CD4-positive, alpha-beta T cell (primary cell): Measurements from ENCODE around the gene NR4A3. TPM values are rescaled to one million over a fixed set of nuclear protein-coding genes. Genes with fewer than 3 reads are reported as not detected.

ENCODE experiments used
- ATAC-seq: fragments of 200-7000 bp; cut with Tn5 transposase; one replicate; pipeline ENCODE4 v1.10.0; 2022; ENCODE audit warnings: mild to moderate bottlenecking; ENCODE audit not compliant: poor library complexity
- CTCF ChIA-PET: fragments of 350-600 bp; sonication (Branson Sonifier 250); formaldehyde crosslinking; loops from one replicate; lab custom pipeline; 2021; ENCODE audit warnings: antibody characterized with exemption, inconsistent platforms; lab: Charles Lee
- POLR2A ChIA-PET: fragments of 350-600 bp; sonication (Branson Sonifier 250); formaldehyde crosslinking; loops from one replicate; lab custom pipeline; 2021; ENCODE audit warnings: antibody characterized with exemption, inconsistent platforms; lab: Charles Lee
- DNase-seq, 14 experiments: peaks; one replicate each; pipeline ENCODE4 v3.0.0-alpha.2; 2013 to 2020; ENCODE audit warnings: mixed read lengths in 2 of 14
- H3K27ac ChIP-seq, 2 donors: one replicate each; pipeline versions ENCODE4 v1.5.1 to v1.7.0; 2013; ENCODE audit warnings: low read length in 2 of 2, low read depth in 1 of 2, mild to moderate bottlenecking in 1 of 2
- H3K27me3 ChIP-seq, 2 experiments: 1 replicate in 1 of 2; 2 replicates in 1 of 2; pipeline versions ENCODE4 v1.6.1 to v1.7.0; 2013; ENCODE audit warnings: low read length in 2 of 2, control low read depth in 1 of 2, mild to moderate bottlenecking in 1 of 2, moderate library complexity in 1 of 2; ENCODE audit not compliant: insufficient read depth in 2 of 2, control insufficient read depth in 1 of 2
- H3K36me3 ChIP-seq: one replicate; pipeline ENCODE4 v1.6.1; 2013; ENCODE audit warnings: low read length, control low read depth; ENCODE audit not compliant: insufficient read depth
- H3K4me1 ChIP-seq: one replicate; pipeline ENCODE4 v1.6.1; 2013; ENCODE audit warnings: low read length, control low read depth; ENCODE audit not compliant: insufficient read depth
- H3K4me3 ChIP-seq: one replicate; pipeline ENCODE4 v1.5.1; 2013; ENCODE audit warnings: mild to moderate bottlenecking, low read length, moderate library complexity
- H3K9me3 ChIP-seq, 2 experiments: 1 replicate in 1 of 2; 2 replicates in 1 of 2; pipeline versions ENCODE4 v1.6.1 to v1.7.0; 2013; ENCODE audit warnings: low read length in 2 of 2, mild to moderate bottlenecking in 2 of 2, control low read depth in 1 of 2, moderate library complexity in 1 of 2; ENCODE audit not compliant: control insufficient read depth in 1 of 2, insufficient read depth in 1 of 2
- H3K27ac Mint-ChIP-seq: one replicate; pipeline ENCODE4 v1.8.0; 2020; ENCODE audit warnings: mixed read lengths
- H3K27me3 Mint-ChIP-seq: one replicate; pipeline ENCODE4 v1.8.0; 2021; ENCODE audit warnings: mixed read lengths
- H3K36me3 Mint-ChIP-seq: one replicate; pipeline ENCODE4 v1.8.0; 2021; ENCODE audit warnings: low read depth, mixed read lengths
- H3K4me1 Mint-ChIP-seq: one replicate; pipeline ENCODE4 v1.8.0; 2021; ENCODE audit warnings: low read depth, mixed read lengths
- H3K4me3 Mint-ChIP-seq: one replicate; pipeline ENCODE4 v1.8.0; 2020; ENCODE audit warnings: mild to moderate bottlenecking, mixed read lengths
- H3K9me3 Mint-ChIP-seq: one replicate; pipeline ENCODE4 v1.8.0; 2020; ENCODE audit warnings: mixed read lengths
- intact Hi-C, 2 experiments: fragments of 100-400 bp; cut with DNase I in 1 of 2; cut with micrococcal nuclease in 1 of 2; formaldehyde crosslinking; loops; one replicate each; pipeline versions ENCODE4 v1.15.1 to v1.9.0; 2023 to 2025; cut with DNase I, micrococcal nuclease
- total RNA-seq, 174 experiments: library from RNA in 2 of 174; stranded (reverse) in 2 of 174; gene quantifications; one replicate each; pipeline ENCODE4 v1.2.3 and lab custom pipeline; 2021 to 2026
- TF ChIP-seq, protein P1 (sequence below): fragments of 200-600 bp; IDR thresholded peaks from one replicate; pipeline ENCODE4 v1.8.0; 2022; ENCODE audit warnings: antibody characterized with exemption, mild to moderate bottlenecking

The NR4A3 gene
- total RNA-seq, 2 experiments from 2014 or later, result 42.4 to 44.6 TPM

DNA sequence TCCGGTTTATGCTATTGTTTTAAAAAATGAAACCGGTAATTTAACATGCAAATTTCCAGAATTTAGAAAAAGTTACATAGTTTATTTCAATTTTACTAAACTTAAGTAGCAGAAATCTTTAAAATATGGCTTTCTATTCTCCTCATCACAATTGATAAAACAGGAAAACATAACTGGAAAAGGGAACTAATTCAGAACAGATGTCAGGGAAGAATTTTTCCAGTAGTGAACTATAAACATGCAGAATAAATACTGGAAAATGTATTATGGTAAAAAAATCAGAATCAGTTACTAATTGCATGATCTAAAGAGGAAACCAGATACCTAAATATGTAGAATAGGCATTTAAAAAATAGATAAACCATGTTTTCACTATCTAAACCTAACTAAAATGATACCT is 7.3 kb upstream of the NR4A3 start:
- intact Hi-C loops, result no loop called here
- Histone ChIP-seq H3K27ac (no peak overlapping the region), H3K9me3 (no peaks in the 10 kb centered on the region), H3K27me3 (no peaks in the 10 kb centered on the region), H3K4me3 (no peak overlapping the region), H3K36me3 (no peaks in the 10 kb centered on the region), H3K4me1 (peaks cover 10% of the 10 kb centered on the region)
- Mint-ChIP-seq H3K36me3 (peaks cover 4% of the 10 kb centered on the region), H3K4me1 (peaks cover 11% of the 10 kb centered on the region), H3K27ac (no peak overlapping the region), H3K27me3 (peaks cover 8% of the 10 kb centered on the region), H3K9me3 (no peaks in the 10 kb centered on the region), H3K4me3 (no peak overlapping the region)
- POLR2A ChIA-PET, result no interaction called here
- DNase-seq (no peak), ATAC-seq (no peak)
- CTCF ChIA-PET, result no interaction called here
- TF ChIP-seq, protein P1, sequence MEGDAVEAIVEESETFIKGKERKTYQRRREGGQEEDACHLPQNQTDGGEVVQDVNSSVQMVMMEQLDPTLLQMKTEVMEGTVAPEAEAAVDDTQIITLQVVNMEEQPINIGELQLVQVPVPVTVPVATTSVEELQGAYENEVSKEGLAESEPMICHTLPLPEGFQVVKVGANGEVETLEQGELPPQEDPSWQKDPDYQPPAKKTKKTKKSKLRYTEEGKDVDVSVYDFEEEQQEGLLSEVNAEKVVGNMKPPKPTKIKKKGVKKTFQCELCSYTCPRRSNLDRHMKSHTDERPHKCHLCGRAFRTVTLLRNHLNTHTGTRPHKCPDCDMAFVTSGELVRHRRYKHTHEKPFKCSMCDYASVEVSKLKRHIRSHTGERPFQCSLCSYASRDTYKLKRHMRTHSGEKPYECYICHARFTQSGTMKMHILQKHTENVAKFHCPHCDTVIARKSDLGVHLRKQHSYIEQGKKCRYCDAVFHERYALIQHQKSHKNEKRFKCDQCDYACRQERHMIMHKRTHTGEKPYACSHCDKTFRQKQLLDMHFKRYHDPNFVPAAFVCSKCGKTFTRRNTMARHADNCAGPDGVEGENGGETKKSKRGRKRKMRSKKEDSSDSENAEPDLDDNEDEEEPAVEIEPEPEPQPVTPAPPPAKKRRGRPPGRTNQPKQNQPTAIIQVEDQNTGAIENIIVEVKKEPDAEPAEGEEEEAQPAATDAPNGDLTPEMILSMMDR, result no peak

DNA sequence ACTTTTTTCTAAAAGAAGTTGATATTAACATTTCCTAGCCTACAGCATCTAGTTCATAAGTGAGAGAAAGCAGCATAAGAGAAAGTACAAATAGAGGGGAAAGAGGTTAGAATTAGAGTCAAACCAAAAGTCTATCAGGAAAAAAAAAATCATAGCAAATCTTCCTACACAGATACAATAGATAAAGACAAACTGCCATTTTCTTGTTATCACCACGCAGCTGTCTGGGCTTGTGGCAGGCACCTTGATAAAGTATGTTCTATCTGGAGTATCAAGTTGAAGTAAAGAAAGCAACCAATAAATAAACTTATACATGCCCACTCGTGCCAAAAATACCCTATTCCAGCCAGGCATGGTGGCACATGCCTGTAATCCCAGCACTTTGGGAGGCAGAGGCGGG is 5.3 kb upstream of the NR4A3 start:
- ATAC-seq, result no peak
- intact Hi-C loops, result loop anchor here in 1 of 2 experiments (5.0 kb wide), 2 partner anchors 594 to 611 kb away; partner anchors contain the start of genes ALG2, MSANTD3 and SEC61B
- TF ChIP-seq, protein P1, result no peak
- Mint-ChIP-seq H3K27ac (no peak overlapping the region), H3K36me3 (peaks cover 24% of the 10 kb centered on the region), H3K4me1 (peaks cover 24% of the 10 kb centered on the region), H3K9me3 (no peaks in the 10 kb centered on the region), H3K4me3 (no peak overlapping the region), H3K27me3 (peaks cover 14% of the 10 kb centered on the region)
- no peaks in the 10 kb centered on the region for H3K9me3 ChIP-seq
- H3K4me3 ChIP-seq, result no peak overlapping the region
- ChIA-PET CTCF (no interaction called here), POLR2A (no interaction called here)
- H3K27me3 ChIP-seq, result no peaks in the 10 kb centered on the region
- no peak for DNase-seq
- no peaks in the 10 kb centered on the region for H3K36me3 ChIP-seq
- H3K27ac ChIP-seq, result no peak overlapping the region
- H3K4me1 ChIP-seq, result peaks cover 23% of the 10 kb centered on the region

DNA sequence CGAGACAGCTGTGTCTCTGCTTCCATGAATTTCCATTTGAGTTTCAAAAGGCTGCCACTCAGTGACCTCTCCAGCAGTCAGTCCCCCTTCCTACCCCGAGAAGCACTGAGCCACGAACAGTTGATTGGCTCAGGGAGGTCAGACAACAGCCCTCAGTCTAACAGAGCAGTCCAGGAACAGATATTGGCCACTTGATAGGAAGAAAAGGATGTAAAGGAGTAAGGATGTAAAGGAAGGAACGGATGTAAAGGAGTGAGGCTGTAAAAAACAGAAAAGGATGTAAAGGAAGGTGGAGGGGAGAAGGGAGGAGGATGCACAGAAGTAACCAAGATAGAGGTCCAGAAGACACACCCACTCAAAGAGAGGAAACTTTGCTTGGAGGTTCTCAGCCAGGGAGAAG is 3.2 kb upstream of the NR4A3 start:
- no peaks in the 10 kb centered on the region for H3K36me3 ChIP-seq
- DNase-seq, result peak in 1 of 14 experiments; percentile 26
- intact Hi-C loops, result loop anchor here in 1 of 2 experiments (2.0 to 5.0 kb wide), 3 partner anchors 88 to 609 kb away; partner anchors contain the start of genes ALG2, MSANTD3, SEC61B and STX17
- TF ChIP-seq, protein P1, result no peak
- Mint-ChIP-seq H3K4me1 (peaks cover 43% of the 10 kb centered on the region), H3K27ac (peak overlapping the region; percentile 96), H3K4me3 (peak overlapping the region; percentile 100), H3K9me3 (no peaks in the 10 kb centered on the region), H3K27me3 (peaks cover 30% of the 10 kb centered on the region), H3K36me3 (peaks cover 40% of the 10 kb centered on the region)
- H3K27me3 ChIP-seq, result peaks cover 15 to 17% of the 10 kb centered on the region in 2 experiments
- CTCF ChIA-PET, result interaction anchor here (1.0 kb wide), 1 partner anchor 192 kb away, joined by 3 read pairs; no protein-coding TSS in a partner anchor
- H3K4me1 ChIP-seq, result peaks cover 42% of the 10 kb centered on the region
- no peak for ATAC-seq
- peak overlapping the region in 1 of 2 donors; percentile 95 for H3K27ac ChIP-seq
- H3K4me3 ChIP-seq, result no peak overlapping the region
- POLR2A ChIA-PET, result interaction anchor here (0.7 to 4.8 kb wide), 4 partner anchors 8 to 88 kb away, joined by 3 to 49 read pairs (median 8); partner anchors contain the start of gene STX17
- H3K9me3 ChIP-seq, result no peaks in the 10 kb centered on the region
